Medulla oblongata (tissue), 1 donor: ENCODE data around the gene DUS3L.
A peak's percentile ranks its signal among the peaks of the same experiment; 100 is the strongest.

ENCODE experiments used
- DNase-seq: peaks from one replicate; pipeline ENCODE4 v3.0.0-alpha.2; 2015; ENCODE audit errors: extremely low spot score

The DUS3L gene

GRCh38 chr19:5790559-5791520 lies at the start of gene DUS3L:
Gene DUS3L, minus strand, starts transcription at chr19:5791163. Its CDS starts 22 bp downstream, at chr19:5791141.
- DNase-seq = peak; percentile 98

GRCh38 chr19:5839065-5840017 lies 48.4 kb upstream of the DUS3L start, which contains the start of gene FUT6:
Gene FUT6, minus strand, starts transcription at chr19:5839702. Its CDS starts 7,135 bp downstream, at chr19:5832567.
- DNase-seq = no peak

GRCh38 chr19:5838353-5839064 lies 47.5 kb upstream of the DUS3L start:
- no peak for DNase-seq

GRCh38 chr19:5837761-5838352 lies 46.9 kb upstream of the DUS3L start:
- DNase-seq = no peak

- DNase-seq = no peak
These were observed 41.7 kb upstream of the DUS3L start for GRCh38 chr19:5832527-5833216.

- no peak for DNase-seq
These were observed 41.1 kb upstream of the DUS3L start for GRCh38 chr19:5832061-5832460.

- DNase-seq = no peak
These were observed 40.2 kb upstream of the DUS3L start for GRCh38 chr19:5831159-5831558.

- DNase-seq = no peak
These were observed 38.8 kb upstream of the DUS3L start for GRCh38 chr19:5829567-5830310.

- no peak for DNase-seq
These were observed 38.0 kb upstream of the DUS3L start for GRCh38 chr19:5828661-5829566.

- peak; percentile 76 for DNase-seq
These were observed 37.1 kb upstream of the DUS3L start for GRCh38 chr19:5827891-5828660.

GRCh38 chr19:5827342-5827890 lies 36.5 kb upstream of the DUS3L start:
- DNase-seq = no peak

GRCh38 chr19:5826531-5827341 lies 35.8 kb upstream of the DUS3L start:
- DNase-seq = no peak

GRCh38 chr19:5825178-5825577 lies 34.2 kb upstream of the DUS3L start:
- DNase-seq = peak; percentile 5

GRCh38 chr19:5824751-5825150 lies 33.8 kb upstream of the DUS3L start:
- DNase-seq = no peak

- DNase-seq = no peak
These were observed 32.8 kb upstream of the DUS3L start for GRCh38 chr19:5823579-5824281.

GRCh38 chr19:5822181-5822844 lies 31.4 kb upstream of the DUS3L start:
- no peak for DNase-seq
